GM19025 (cell line): Measurements from ENCODE around the gene NFIA.
A peak's percentile ranks its signal among the peaks of the same experiment; 100 is the strongest.

ENCODE experiments used
- ATAC-seq: cut with Tn5 transposase; IDR thresholded peaks from one replicate; pipeline ENCODE4 v1.9.1; 2021; ENCODE audit warnings: mild to moderate bottlenecking, low read depth, moderate library complexity; ENCODE audit not compliant: unreplicated experiment

Gene NFIA

GRCh38 chr1:61318319-61319125 lies 236.2 kb downstream of the NFIA start:
- ATAC-seq: peak; percentile 99

- ATAC-seq: no peak
These were observed 238.2 kb downstream of the NFIA start for GRCh38 chr1:61320575-61320974.

GRCh38 chr1:61322008-61322744 lies 239.8 kb downstream of the NFIA start:
- ATAC-seq: no peak

GRCh38 chr1:61322769-61323168 lies 240.4 kb downstream of the NFIA start:
- no peak for ATAC-seq

- ATAC-seq: no peak
These were observed 241.4 kb downstream of the NFIA start for GRCh38 chr1:61323681-61324328.

GRCh38 chr1:61326713-61327112 lies 244.4 kb downstream of the NFIA start:
- no peak for ATAC-seq

- ATAC-seq: no peak
These were observed 245.1 kb downstream of the NFIA start for GRCh38 chr1:61327436-61327835.

GRCh38 chr1:61329556-61329955 lies 247.2 kb downstream of the NFIA start:
- ATAC-seq: no peak

GRCh38 chr1:61330018-61330417 lies 247.7 kb downstream of the NFIA start:
- no peak for ATAC-seq

GRCh38 chr1:61330571-61330970 lies 248.2 kb downstream of the NFIA start:
- ATAC-seq: no peak

GRCh38 chr1:61332196-61332753 lies 249.9 kb downstream of the NFIA start:
- peak; percentile 95 for ATAC-seq

GRCh38 chr1:61332796-61333195 lies 250.4 kb downstream of the NFIA start:
- ATAC-seq: no peak

GRCh38 chr1:61334718-61335589 lies 252.6 kb downstream of the NFIA start:
- ATAC-seq: no peak

GRCh38 chr1:61337037-61337436 lies 254.7 kb downstream of the NFIA start:
- no peak for ATAC-seq

GRCh38 chr1:61337441-61337951 lies 255.1 kb downstream of the NFIA start:
- no peak for ATAC-seq

GRCh38 chr1:61337981-61338848 lies 255.9 kb downstream of the NFIA start:
- ATAC-seq: no peak

GRCh38 chr1:61338899-61339298 lies 256.5 kb downstream of the NFIA start:
- no peak for ATAC-seq

- ATAC-seq: no peak
These were observed 259.1 kb downstream of the NFIA start for GRCh38 chr1:61341426-61341825.
